Measurements from ENCODE around the gene ZNF296. TPM values are rescaled to one million over a fixed set of nuclear protein-coding genes. Genes with fewer than 3 reads are reported as not detected.
A peak's percentile ranks its signal among the peaks of the same experiment; 100 is the strongest.

Gene ZNF296
- total RNA-seq, 1 experiment from 2014 or later, result 3.7 TPM

GRCh38 chr19:45117167-45117594, 40.9 kb upstream of the ZNF296 start:
- H3K9me2 ChIP-seq (ENCODE audit: insufficient read depth), result no peaks in the 10 kb centered on the region
- H3K9me3 ChIP-seq (ENCODE audit: insufficient read depth, low read depth), result no peaks in the 10 kb centered on the region
- no peak overlapping the region for H2AFZ ChIP-seq
- DNase-seq, result no peak
- no TSS peak for BruUV-seq (replicated peaks)
- TF ChIP-seq, protein P1, sequence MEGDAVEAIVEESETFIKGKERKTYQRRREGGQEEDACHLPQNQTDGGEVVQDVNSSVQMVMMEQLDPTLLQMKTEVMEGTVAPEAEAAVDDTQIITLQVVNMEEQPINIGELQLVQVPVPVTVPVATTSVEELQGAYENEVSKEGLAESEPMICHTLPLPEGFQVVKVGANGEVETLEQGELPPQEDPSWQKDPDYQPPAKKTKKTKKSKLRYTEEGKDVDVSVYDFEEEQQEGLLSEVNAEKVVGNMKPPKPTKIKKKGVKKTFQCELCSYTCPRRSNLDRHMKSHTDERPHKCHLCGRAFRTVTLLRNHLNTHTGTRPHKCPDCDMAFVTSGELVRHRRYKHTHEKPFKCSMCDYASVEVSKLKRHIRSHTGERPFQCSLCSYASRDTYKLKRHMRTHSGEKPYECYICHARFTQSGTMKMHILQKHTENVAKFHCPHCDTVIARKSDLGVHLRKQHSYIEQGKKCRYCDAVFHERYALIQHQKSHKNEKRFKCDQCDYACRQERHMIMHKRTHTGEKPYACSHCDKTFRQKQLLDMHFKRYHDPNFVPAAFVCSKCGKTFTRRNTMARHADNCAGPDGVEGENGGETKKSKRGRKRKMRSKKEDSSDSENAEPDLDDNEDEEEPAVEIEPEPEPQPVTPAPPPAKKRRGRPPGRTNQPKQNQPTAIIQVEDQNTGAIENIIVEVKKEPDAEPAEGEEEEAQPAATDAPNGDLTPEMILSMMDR (conservative IDR thresholded peaks at IDR 0.05), result no peak
- no peak for TF ChIP-seq EZH2 (IDR thresholded peaks at IDR 0.05; ENCODE audit: low read depth)
- H3K4me3 ChIP-seq, result no peak overlapping the region
- no peaks in the 10 kb centered on the region for H3K27me3 ChIP-seq (ENCODE audit: insufficient read depth, low read depth)
- H3K79me2 ChIP-seq (ENCODE audit: low read depth), result peaks cover 89% of the 10 kb centered on the region
- H3F3A ChIP-seq (ENCODE audit: insufficient read depth, low read depth), result peaks cover 4% of the 10 kb centered on the region; the same call in 1 of the 2 replicates
- no peak overlapping the region for H3K27ac ChIP-seq
- H3K36me3 ChIP-seq (ENCODE audit: low read depth), result no peaks in the 10 kb centered on the region
- intact Hi-C loops (cut with micrococcal nuclease; ENCODE audit: unreplicated experiment), result no loop called here
- ChIA-PET CTCF (no interaction called here), POLR2A (ENCODE audit: unreplicated experiment) (no interaction called here)
- H3K4me2 ChIP-seq, result no peak overlapping the region
- H4K20me1 ChIP-seq (ENCODE audit: insufficient read depth), result peaks cover 63% of the 10 kb centered on the region
- peaks cover 37% of the 10 kb centered on the region for H3K4me1 ChIP-seq (replicated peaks; ENCODE audit: insufficient read depth)

DNA sequence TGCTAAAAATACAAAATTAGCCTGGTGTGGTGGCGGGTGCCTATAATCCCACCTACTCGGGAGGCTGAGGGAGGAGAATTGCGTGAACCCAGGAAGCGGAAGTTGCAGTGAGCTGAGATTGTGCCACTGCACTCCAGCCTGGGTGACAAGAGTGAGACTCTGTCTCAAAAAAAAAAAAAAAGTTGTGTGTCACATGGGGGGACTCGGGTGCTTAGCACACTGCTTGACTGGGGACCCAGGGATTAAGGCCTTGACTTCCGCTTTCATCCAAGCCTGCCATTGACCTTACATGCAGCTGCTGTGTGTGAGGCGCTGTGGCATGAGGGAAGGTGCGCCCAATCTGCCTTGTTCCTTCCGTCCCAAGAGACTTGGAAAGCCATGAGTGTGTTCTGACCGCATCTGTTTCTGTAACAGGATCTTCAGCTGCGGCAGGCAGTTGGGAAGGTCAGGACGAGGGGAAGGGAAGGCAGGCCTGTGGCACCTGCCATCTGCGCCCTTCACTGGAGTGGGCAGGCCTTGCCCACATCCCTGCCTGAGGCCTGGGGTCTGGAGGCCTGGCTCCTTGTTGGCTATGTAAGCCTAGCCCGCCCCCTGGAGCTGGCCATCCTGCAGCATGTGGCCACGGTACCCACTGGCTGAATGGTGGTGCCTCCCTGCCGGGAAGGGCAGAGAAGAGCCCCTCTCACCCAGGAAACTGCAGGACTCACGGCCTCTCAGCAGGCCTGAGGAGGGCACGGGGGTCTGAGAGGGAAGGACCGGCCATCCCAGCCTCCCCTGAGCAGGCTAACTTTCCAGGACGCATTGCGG, 39.7 kb upstream of the ZNF296 start:
- no peak for DNase-seq
- no peaks in the 10 kb centered on the region for H3K9me3 ChIP-seq (ENCODE audit: insufficient read depth, low read depth)
- no TSS peak for BruUV-seq (replicated peaks)

GRCh38 chr19:45114116-45114515, 37.8 kb upstream of the ZNF296 start:
- Histone ChIP-seq H3K9me3 (ENCODE audit: insufficient read depth, low read depth) (no peaks in the 10 kb centered on the region), H3K27ac (no peak overlapping the region), H3K9me2 (ENCODE audit: insufficient read depth) (no peaks in the 10 kb centered on the region), H3K4me1 (replicated peaks; ENCODE audit: insufficient read depth) (peaks cover 26% of the 10 kb centered on the region), H3F3A (ENCODE audit: insufficient read depth, low read depth) (no peaks in the 10 kb centered on the region; the same call in 1 of the 2 replicates), H4K20me1 (ENCODE audit: insufficient read depth) (peaks cover 63% of the 10 kb centered on the region), H2AFZ (no peak overlapping the region), H3K4me3 (no peak overlapping the region), H3K27me3 (ENCODE audit: insufficient read depth, low read depth) (no peaks in the 10 kb centered on the region), H3K36me3 (ENCODE audit: low read depth) (no peaks in the 10 kb centered on the region), H3K4me2 (peak overlapping the region; percentile 52; the same call in 1 of the 2 replicates), H3K79me2 (ENCODE audit: low read depth) (peaks cover 88% of the 10 kb centered on the region)
- BruUV-seq (replicated peaks), result no TSS peak
- ChIA-PET POLR2A (ENCODE audit: unreplicated experiment) (no interaction called here), CTCF (no interaction called here)
- intact Hi-C loops (cut with micrococcal nuclease; ENCODE audit: unreplicated experiment), result no loop called here
- no peak for DNase-seq
- TF ChIP-seq EZH2 (IDR thresholded peaks at IDR 0.05; ENCODE audit: low read depth), result no peak
- TF ChIP-seq, protein P1 (conservative IDR thresholded peaks at IDR 0.05), result no peak

More for the DNA sequence above, 39.7 kb upstream of the ZNF296 start:
- Histone ChIP-seq H3K27ac (no peak overlapping the region), H3K36me3 (ENCODE audit: low read depth) (no peaks in the 10 kb centered on the region), H3K4me1 (replicated peaks; ENCODE audit: insufficient read depth) (peaks cover 28% of the 10 kb centered on the region), H3K9me2 (ENCODE audit: insufficient read depth) (no peaks in the 10 kb centered on the region), H3K4me3 (no peak overlapping the region), H3F3A (ENCODE audit: insufficient read depth, low read depth) (no peaks in the 10 kb centered on the region; the same call in 1 of the 2 replicates), H3K79me2 (ENCODE audit: low read depth) (peaks cover 89% of the 10 kb centered on the region), H2AFZ (no peak overlapping the region), H3K27me3 (ENCODE audit: insufficient read depth, low read depth) (no peaks in the 10 kb centered on the region), H3K4me2 (no peak overlapping the region), H4K20me1 (ENCODE audit: insufficient read depth) (peaks cover 66% of the 10 kb centered on the region)
- TF ChIP-seq EZH2 (IDR thresholded peaks at IDR 0.05; ENCODE audit: low read depth), result no peak
- TF ChIP-seq, protein P1 (conservative IDR thresholded peaks at IDR 0.05), result no peak
- intact Hi-C loops (cut with micrococcal nuclease; ENCODE audit: unreplicated experiment), result no loop called here
- POLR2A ChIA-PET (ENCODE audit: unreplicated experiment), result no interaction called here
- CTCF ChIA-PET, result no interaction called here

Data from PC-9 (cell line).